ENCODE measurements around the gene DENND1A.

The DENND1A gene

GRCh38 chr9:123424552-123425225 is 505.2 kb downstream of the DENND1A start:
- no peak for DNase-seq (ENCODE audit: low read depth)

GRCh38 chr9:123424131-123424530 is 505.8 kb downstream of the DENND1A start:
- DNase-seq (ENCODE audit: low read depth): no peak

- DNase-seq (ENCODE audit: low read depth): no peak
Measured at GRCh38 chr9:123423311-123423640, 506.6 kb downstream of the DENND1A start.

DNA sequence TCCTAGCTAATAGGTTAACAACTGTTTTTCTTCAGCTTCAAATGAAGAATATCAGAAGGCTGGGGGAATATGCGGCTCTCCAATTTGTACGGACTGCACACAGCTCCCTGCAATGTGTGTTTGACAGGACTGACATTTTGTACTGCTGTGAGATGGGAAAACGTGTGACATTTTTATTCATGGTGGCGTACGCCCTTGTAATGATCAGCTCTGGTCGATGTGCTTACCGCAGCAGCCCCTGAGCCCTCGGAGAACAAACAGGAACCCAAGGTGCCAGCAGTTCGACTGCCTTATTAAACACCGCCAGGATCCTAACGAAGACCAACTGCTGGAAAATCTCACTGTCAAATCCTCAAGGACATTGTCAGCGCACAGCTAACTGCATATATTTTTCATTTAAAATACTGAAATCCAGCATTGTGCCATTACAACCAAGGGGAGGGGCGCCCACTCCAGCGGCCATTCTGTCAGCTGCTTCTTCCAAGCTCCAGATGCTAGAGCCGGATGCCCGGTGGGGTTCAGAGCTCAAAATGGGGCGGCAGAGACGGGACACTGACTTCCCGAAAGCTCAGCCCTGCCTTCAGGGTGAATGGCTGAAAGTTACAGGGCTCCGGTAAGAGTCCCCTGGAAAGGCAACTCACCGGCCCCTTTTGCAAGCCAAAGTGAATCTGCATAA is 507.2 kb downstream of the DENND1A start:
- DNase-seq (ENCODE audit: low read depth): no peak

DNA sequence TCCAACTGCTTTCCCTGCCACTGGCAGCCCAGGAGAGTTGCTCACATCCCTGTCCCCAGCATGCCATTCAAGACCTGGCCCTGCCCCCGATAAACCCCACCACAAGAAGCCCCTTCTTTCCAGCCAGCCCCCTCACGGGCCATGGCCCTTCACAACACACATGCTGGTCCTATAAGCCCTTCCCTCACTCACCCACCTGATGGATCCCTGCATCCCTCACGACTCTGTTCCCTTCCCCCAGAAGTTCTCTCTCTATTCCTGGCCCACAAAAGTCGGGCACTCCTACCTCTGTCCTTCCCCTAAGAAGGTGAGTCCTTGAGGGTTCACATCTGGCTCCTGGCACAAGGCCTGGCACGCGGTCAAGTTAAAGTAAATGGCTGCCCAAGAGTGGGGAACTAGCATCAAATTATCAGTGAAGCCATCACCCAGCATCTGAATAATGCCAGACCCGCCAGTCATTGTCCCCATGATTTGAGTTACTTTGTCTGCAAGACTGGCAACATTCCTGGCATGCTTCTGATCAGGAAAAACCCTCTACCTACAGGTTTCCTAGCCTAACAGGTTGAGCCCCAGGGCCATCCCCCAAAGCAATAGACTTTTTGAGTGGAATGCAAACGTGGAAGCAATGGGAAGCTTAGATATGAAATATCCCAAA is 508.0 kb downstream of the DENND1A start:
- no peak for DNase-seq (ENCODE audit: low read depth)

DNA sequence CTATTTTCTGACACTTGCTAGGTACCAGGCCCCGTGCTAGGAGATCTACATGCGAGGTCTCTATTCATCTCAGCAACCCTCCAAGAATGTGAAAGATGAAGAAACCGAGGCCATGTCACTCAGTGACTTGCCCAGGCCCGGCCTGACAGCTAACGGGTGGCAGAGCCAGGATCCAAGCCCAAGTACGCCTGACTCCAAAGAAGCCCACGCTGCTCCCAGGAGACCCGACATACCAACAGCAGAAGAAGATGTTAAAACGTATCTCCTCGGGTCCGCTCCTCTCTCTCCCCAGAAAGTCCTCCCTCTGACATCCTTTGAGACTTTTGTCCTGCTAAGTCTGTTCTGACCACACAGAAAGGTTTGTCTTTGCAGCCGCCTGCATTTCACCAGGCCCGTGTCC is 508.7 kb downstream of the DENND1A start:
- DNase-seq (ENCODE audit: low read depth): no peak

DNA sequence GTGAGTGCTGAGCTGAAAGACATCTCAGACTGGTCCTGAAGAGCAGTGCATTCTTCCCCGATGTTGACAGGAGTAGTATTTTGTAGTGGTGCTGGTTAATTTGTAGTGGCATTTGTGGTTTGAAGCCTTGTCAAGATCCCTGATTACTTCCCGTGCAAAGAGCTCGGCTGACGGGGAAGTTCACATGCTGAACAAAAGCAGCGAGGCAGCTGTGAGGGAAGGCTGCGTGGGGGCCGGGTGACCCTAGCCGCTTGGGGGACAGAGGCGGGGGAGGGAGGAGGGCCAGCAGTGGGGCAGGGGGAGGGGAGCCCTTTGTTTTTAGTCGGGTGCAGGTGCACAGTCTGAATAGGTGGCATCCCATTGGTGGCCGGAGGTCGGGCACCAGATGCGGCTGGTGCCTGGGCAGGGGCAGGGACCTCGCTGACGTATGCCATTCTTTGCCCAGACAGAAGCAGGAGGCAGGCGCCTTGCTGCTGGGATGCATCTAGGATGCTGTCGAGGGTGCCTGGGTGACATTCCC is 509.3 kb downstream of the DENND1A start:
- no peak for DNase-seq (ENCODE audit: low read depth)

DNA sequence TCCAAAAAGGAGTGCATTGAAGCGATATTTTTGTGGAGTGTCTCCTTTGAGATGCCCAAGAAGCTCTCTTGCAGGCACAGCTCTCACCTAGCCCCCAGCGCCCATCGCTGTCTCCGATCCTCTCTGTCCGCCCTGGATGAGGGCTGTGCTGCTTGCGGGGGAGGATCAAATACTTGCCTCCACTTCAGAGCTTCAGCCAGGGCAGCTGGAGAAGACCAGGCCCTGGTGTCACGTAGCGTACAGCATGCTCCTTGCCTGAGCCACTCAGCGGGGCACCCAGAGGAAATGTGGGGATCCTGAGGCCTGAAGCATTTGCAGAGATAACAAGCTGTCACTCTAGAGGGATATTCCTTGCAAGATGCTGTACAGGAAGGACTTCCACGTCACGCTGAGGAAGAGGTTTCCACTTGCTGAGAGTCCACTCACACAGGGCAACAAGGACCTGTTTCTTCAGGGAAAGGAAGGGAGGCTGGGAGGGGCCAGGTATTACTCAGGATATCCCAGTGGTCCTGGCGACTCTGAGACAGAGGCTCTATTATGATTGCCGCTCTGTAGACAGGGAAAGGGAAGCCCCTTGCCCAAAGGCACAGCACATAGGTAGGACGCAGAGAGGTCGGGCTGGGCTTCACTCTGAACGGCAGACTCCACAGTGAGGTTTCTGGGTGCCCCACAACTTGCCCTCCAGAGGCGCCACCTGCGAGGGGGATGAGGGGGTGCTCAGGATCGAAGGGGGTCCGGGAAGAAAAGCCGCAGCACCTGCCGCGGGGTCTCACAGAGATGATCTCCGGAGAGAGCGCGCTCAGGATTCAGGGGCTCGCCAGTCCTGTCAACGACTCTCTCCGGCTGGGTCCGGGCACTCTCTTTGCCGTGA is 510.0 kb downstream of the DENND1A start:
- DNase-seq (ENCODE audit: low read depth): no peak

DNA sequence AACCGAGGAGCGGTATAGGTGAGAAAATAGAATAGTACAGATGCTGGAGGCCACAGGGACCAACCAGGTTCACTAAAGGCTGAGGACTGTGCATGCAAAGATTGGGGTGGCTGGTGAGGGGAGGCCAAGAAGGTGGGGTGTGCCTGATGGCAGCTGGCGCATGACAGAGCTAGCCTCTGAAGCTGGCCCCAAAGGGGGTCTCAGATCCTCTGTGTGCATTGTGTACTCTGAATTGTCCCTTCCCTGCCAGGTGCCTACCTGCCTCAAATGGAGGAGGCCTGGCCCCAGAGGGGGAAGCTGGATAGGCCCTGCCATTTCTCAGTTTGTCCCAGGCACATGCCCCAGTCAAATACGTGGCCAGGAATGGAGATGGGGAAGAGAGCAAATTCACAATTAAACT is 510.8 kb downstream of the DENND1A start:
- no peak for DNase-seq (ENCODE audit: low read depth)

DNA sequence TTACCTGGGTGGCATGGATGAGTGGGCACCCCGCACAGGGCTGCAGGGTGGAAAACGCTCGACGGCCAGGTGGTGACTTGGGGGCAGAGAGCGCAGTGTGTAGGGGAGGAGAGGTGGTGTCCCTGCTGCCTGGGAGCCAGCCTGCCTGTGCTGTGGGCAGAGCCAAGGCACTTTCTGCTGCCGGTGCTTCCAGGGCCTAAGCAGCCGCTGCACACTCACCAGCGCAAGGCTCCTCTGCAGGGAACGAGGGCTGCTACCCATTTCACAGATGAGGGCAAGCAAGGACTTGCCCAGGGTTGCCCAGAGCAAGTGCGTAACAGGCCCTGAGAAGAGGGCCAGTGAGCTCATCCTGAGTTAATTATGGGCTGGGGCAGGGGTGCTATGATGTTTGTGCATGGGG is 511.4 kb downstream of the DENND1A start:
- no peak for DNase-seq (ENCODE audit: low read depth)

DNA sequence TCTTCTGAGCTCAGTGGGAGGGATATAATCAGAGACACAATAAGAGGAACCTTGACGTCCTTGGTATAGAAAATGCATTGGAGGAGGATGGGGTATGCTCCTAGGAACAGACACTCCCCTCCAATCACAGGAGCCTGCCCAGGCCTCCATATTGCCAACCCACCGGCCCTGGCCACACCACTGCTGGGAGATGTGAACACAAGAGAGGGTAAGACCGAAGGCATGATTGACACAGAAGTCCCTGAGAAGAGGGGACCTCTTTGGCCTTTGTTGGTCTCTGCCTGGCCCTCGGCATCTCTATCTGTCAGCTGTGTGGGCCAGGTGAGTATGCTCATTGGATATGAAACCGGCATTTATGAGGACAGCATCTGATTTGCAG is 511.9 kb downstream of the DENND1A start:
- DNase-seq (ENCODE audit: low read depth): no peak

DNA sequence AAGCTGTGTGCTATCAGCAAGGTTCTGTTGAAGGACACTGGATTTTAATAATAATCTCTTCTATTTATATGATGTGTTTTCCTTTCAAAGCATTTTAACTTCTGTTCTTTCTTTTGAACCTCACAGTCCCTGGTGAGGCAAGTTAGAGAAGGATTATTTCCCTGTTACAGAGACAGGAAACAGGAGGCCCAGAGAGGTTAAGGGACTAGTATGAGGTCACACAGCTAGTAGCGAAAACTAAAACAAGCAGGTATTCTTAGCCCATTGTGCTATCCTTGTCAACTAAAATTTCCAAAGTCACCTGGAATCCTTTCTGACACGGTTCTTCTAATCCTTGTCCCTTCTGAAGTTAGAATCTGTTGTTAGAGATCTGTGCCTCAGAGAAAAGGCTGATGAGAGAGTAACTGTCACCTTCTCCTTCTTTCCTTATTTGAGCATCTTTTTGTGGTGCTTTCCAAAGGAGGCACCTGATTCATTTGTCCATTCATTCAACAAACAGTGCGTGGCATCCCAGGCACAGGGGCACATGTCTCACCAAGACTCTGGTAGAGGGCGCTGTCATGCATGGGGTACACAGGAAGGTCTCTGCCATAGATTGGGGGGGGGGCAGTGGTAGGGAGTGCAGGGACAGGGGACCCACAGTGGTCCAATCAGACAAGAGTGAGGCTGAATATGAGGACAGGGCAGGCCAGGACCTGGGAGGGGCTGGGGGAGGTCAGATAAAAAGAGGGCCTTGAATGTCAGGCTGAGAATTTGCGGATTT is 512.5 kb downstream of the DENND1A start:
- no peak for DNase-seq (ENCODE audit: low read depth)

DNA sequence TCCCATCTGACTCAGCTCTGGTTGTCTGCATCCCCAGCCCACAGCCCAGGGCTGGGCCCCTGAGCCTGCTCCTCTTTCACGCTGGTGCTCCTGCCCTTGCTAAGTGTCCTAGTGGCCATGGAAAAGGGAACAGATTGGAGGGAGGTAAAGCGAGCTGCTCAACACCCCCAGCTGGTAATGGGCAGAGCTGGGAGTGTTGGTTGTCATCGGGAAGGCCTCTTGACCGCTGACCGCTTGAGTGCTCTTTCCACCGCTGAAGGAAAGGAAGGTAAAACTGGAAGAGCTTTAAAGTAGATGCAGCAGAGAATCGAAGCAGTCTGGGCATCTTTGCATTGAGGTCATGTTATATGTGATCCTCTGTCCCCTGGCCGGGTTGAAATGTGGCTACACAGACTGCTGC is 513.8 kb downstream of the DENND1A start:
- DNase-seq (ENCODE audit: low read depth): no peak

DNA sequence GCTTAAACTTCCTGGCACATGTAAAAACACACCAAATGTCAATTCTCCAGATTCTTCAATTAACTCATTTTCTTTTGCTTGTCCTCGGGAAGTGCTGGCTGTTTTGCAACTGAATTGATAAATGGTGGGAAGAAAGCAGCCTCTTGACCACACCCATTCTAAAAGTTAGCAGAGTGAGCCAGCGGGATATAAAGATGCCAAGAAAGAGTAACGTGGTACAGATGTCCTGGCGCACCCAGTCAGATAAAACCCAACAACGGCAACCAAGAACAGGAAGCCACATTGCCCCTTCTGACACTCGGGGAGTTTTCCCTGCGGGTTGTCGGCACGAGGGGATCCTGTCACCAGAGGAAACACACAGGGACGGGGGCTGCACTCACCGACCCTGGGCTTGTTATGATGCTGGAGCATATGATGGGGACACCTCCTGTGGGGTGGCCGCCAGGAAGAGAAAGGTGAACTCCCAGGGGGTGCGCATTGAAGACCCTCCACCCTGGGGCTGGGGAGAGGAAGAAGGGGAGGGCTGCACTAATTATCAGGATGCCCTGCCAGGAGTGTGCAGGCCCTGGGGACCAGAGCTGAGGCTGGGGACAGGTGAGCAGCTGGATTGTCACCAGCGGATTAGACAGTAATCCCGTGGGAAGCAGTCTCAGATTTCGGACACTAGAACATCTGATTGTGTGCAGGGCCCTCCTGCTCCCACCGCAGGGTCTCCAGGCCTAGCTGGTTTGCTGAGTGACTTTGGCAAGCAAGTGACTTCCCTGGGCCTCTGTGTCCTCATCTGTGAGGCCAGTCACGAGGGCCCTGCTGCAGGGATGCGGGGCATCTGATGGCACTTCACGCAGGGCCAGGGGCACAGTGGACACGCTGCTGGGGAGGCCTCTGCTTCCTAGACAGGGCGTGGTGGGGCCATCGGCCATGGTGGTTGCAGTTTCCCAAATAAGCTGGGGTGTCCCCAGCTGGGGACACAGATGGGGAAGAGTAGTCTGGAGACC is 514.7 kb downstream of the DENND1A start:
- DNase-seq (ENCODE audit: low read depth): no peak

- no peak for DNase-seq (ENCODE audit: low read depth)
Measured at GRCh38 chr9:123414204-123414603, 515.7 kb downstream of the DENND1A start.

GRCh38 chr9:123412171-123412820 is 517.6 kb downstream of the DENND1A start:
- DNase-seq (ENCODE audit: low read depth): no peak

DNA sequence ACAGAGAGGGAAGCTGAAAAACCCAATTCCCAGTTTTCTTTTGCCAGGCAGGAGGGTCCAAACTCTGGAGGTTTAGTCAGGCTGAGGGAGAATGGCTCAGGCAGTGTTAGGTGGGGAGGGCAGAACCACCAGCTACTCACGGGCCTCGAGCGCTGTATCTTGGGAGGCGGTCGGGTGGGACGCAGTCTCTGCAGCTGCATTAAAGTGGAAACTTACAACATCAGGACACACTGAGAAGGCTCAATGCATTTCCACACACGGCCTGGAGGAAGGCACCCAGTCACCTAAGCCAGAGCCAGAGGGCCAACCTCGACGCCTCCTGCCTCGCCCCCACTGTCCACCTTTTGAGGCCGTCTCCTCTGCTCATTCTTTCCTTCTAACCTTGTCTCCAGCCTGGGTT is 518.3 kb downstream of the DENND1A start:
- DNase-seq (ENCODE audit: low read depth): no peak

GRCh38 chr9:123411191-123411590 is 518.7 kb downstream of the DENND1A start:
- DNase-seq (ENCODE audit: low read depth): no peak

DNA sequence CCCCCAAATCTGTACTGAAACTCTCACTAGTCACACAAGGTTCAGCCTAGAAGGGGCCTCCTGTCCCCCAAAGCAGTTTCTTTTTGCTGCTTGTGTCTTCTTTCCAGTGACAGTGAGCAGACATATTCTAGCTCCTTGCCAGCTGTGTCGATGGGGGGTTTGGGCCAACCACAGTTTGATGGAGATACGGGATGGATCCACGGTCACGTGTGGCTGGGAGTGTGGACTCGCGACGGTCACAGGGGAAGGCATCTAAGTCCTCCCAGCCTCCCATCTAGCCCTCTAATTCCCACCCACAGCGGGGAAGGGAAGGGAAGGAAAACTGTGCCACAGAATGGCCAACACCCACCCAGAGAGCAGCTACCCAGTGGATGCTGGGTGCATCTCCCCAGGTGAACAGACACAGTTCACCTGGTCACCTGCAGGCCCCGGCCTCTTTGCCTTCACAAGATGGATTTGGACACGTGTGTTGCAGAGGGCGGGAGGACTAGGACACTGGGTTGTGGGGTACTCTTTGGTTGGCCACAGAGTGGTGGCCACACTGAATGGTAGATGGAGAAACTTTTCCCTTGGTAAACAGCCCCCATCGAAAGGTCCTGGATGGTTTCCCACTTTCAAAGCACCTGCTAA is 519.5 kb downstream of the DENND1A start:
- DNase-seq (ENCODE audit: low read depth): no peak
